Neutrophil (primary cell): Measurements from ENCODE around the gene ACP2.
"Not testable (repeated sequence)": the region's sequence is repeated elsewhere in the genome, so short reads cannot be mapped to it uniquely, and the experiment has no call there.

ENCODE experiments used
- H3K27ac ChIP-seq: fragments of 200-600 bp; sonication (generic); 2 replicates; pipeline ENCODE4 v1.5.1; 2016; ENCODE audit warnings: mild to moderate bottlenecking, moderate library complexity
- H3K27me3 ChIP-seq: fragments of 200-600 bp; sonication (generic); 2 replicates; pipeline ENCODE4 v1.6.0; 2016; ENCODE audit warnings: mild to moderate bottlenecking
- H3K36me3 ChIP-seq: fragments of 200-600 bp; sonication (generic); 2 replicates; pipeline ENCODE4 v1.5.1; 2017
- H3K4me1 ChIP-seq, 2 experiments: fragments of 200-600 bp in 1 of 2; sonication (generic) in 1 of 2; 1 replicate in 1 of 2; 2 replicates in 1 of 2; pipeline versions ENCODE4 v1.5.1 to v1.6.1; 2013 to 2016; ENCODE audit warnings: low read depth in 1 of 2, low read length in 1 of 2, mild to moderate bottlenecking in 1 of 2, moderate library complexity in 1 of 2; ENCODE audit not compliant: control insufficient read depth in 1 of 2, insufficient read depth in 1 of 2
- H3K4me3 ChIP-seq, 2 experiments: fragments of 200-600 bp in 1 of 2; sonication (generic) in 1 of 2; 1 replicate in 1 of 2; 2 replicates in 1 of 2; pipeline ENCODE4 v1.5.1; 2013 to 2016; ENCODE audit warnings: low read depth in 1 of 2, low read length in 1 of 2, mild to moderate bottlenecking in 1 of 2, moderate library complexity in 1 of 2
- H3K9me3 ChIP-seq: fragments of 200-600 bp; sonication (generic); 2 replicates; pipeline ENCODE4 v1.5.1; 2016
- CTCF ChIP-seq: fragments of 200-600 bp; sonication (generic); IDR thresholded peaks from 2 replicates; pipeline ENCODE4 v1.5.1; 2016; ENCODE audit warnings: antibody characterized with exemption

The ACP2 gene

GRCh38 chr11:47201015-47201414, 47.6 kb downstream of the ACP2 start:
- Histone ChIP-seq H3K27ac (no peak overlapping the region), H3K4me3 (no peak overlapping the region), H3K36me3 (no peaks in the 10 kb centered on the region), H3K4me1 (no peaks in the 10 kb centered on the region), H3K9me3 (no peaks in the 10 kb centered on the region), H3K27me3 (peaks cover 3% of the 10 kb centered on the region)
- TF ChIP-seq CTCF, result no peak

GRCh38 chr11:47198161-47198560, 50.5 kb downstream of the ACP2 start:
- not testable (repeated sequence) for H3K4me3 ChIP-seq, H3K27ac ChIP-seq, H3K9me3 ChIP-seq, H3K27me3 ChIP-seq, H3K36me3 ChIP-seq, H3K4me1 ChIP-seq

GRCh38 chr11:47192111-47192510, 56.5 kb downstream of the ACP2 start:
- H3K36me3 ChIP-seq, result no peaks in the 10 kb centered on the region
- H3K4me3 ChIP-seq, result no peak overlapping the region
- H3K27ac ChIP-seq, result no peak overlapping the region
- peaks cover 3% of the 10 kb centered on the region in 2 experiments for H3K4me1 ChIP-seq
- H3K9me3 ChIP-seq, result no peaks in the 10 kb centered on the region
- TF ChIP-seq CTCF, result no peak
- H3K27me3 ChIP-seq, result peaks cover 48% of the 10 kb centered on the region

GRCh38 chr11:47191137-47191536, 57.5 kb downstream of the ACP2 start:
- not testable (repeated sequence) for H3K4me3 ChIP-seq, H3K36me3 ChIP-seq, H3K27ac ChIP-seq, H3K9me3 ChIP-seq
- H3K4me1 ChIP-seq, result peaks cover 10 to 11% of the 10 kb centered on the region in 2 experiments
- H3K27me3 ChIP-seq, result peaks cover 58% of the 10 kb centered on the region
